H1 (cell line): Measurements from ENCODE around the gene EMC1. TPM values are rescaled to one million over a fixed set of nuclear protein-coding genes. Genes with fewer than 3 reads are reported as not detected.

Experiments
- CTCF ChIA-PET: fragments of 300-600 bp; sonication (Branson Sonifier 250); formaldehyde crosslinking; loops from one replicate; lab custom pipeline; 2021; ENCODE audit not compliant: partially characterized antibody; lab: Charles Lee
- POLR2A ChIA-PET: fragments of 300-600 bp; sonication (Branson Sonifier 250); formaldehyde crosslinking; loops from one replicate; lab custom pipeline; 2021; ENCODE audit warnings: inconsistent platforms; ENCODE audit not compliant: partially characterized antibody; lab: Charles Lee
- DNase-seq, 2 experiments: peaks; one replicate each; pipeline versions ENCODE4 v3.0.0 to v3.0.0-alpha.2; 2010 to 2022; ENCODE audit warnings: low spot score in 2 of 2, low read depth in 1 of 2, mixed read lengths in 1 of 2
- FAIRE-seq: peaks from 2 replicates; lab custom pipeline; 2011; peaks lifted over from hg19 to GRCh38; lab: Jason Lieb, UNC
- H2AFZ ChIP-seq: 2 replicates; pipeline ENCODE4 v1.8.1; 2012; ENCODE audit warnings: low read length, inconsistent platforms
- H2AK5ac ChIP-seq: 2 replicates; pipeline ENCODE4 v1.6.1; 2013; ENCODE audit warnings: low read depth, low read length
- H2BK120ac ChIP-seq: replicated peaks from 2 replicates; pipeline ENCODE3; 2013; ENCODE audit warnings: low read depth, low read length, inconsistent platforms
- H2BK12ac ChIP-seq: 2 replicates; pipeline ENCODE4 v1.6.1; 2013; ENCODE audit warnings: low read depth, low read length
- H2BK15ac ChIP-seq: 2 replicates; pipeline ENCODE4 v1.6.1; 2013; ENCODE audit warnings: low read length
- H2BK20ac ChIP-seq: 2 replicates; pipeline ENCODE4 v1.6.1; 2013; ENCODE audit warnings: low read length
- H2BK5ac ChIP-seq: 2 replicates; pipeline ENCODE4 v1.6.1; 2013; ENCODE audit warnings: low read depth, low read length
- H3K14ac ChIP-seq: 2 replicates; pipeline ENCODE4 v1.6.1; 2013; ENCODE audit warnings: inconsistent platforms; ENCODE audit not compliant: insufficient read length
- H3K18ac ChIP-seq: 2 replicates; pipeline ENCODE4 v1.6.1; 2013; ENCODE audit warnings: low read length; ENCODE audit errors: extremely low read depth
- H3K23ac ChIP-seq: 2 replicates; pipeline ENCODE4 v1.6.1; 2013; ENCODE audit warnings: inconsistent platforms; ENCODE audit not compliant: insufficient read length
- H3K23me2 ChIP-seq: 2 replicates; pipeline ENCODE4 v1.6.1; 2013; ENCODE audit warnings: low read depth, low read length
- H3K27ac ChIP-seq: 2 replicates; pipeline ENCODE4 v1.6.1; 2011; ENCODE audit warnings: low read depth, low read length, inconsistent platforms
- H3K27me3 ChIP-seq, 4 experiments: replicated peaks in 1 of 4; 1 replicate in 1 of 4; 2 replicates in 3 of 4; pipeline versions ENCODE4 v1.6.1 to v1.8.1; 2011 to 2013; ENCODE audit warnings: low read length in 3 of 4, mild to moderate bottlenecking in 3 of 4, inconsistent platforms in 2 of 4, mixed read lengths in 2 of 4, moderate library complexity in 1 of 4; ENCODE audit not compliant: control insufficient read depth in 3 of 4, insufficient read depth in 3 of 4; ENCODE audit errors: extremely low read depth in 1 of 4
- H3K36me3 ChIP-seq, 4 experiments: 2 replicates each; pipeline versions ENCODE4 v1.6.1 to v1.8.1; 2011 to 2013; ENCODE audit warnings: mild to moderate bottlenecking in 4 of 4, low read length in 3 of 4, moderate library complexity in 2 of 4, control low read depth in 1 of 4, inconsistent platforms in 1 of 4; ENCODE audit not compliant: insufficient read depth in 4 of 4, control insufficient read depth in 2 of 4
- H3K4ac ChIP-seq: replicated peaks from 2 replicates; pipeline ENCODE3; 2013; ENCODE audit warnings: low read length, low read depth, mixed read lengths, inconsistent platforms; ENCODE audit not compliant: insufficient read length
- H3K4me1 ChIP-seq, 4 experiments: replicated peaks in 1 of 4; 1 replicate in 1 of 4; 2 replicates in 3 of 4; pipeline versions ENCODE4 v1.6.1 to v1.8.1; 2011 to 2013; ENCODE audit warnings: low read length in 3 of 4, inconsistent platforms in 2 of 4, mixed read lengths in 1 of 4; ENCODE audit not compliant: insufficient read depth in 4 of 4, control insufficient read depth in 3 of 4
- H3K4me2 ChIP-seq, 2 experiments: 2 replicates each; pipeline versions ENCODE4 v1.6.1 to v1.8.1; 2011 to 2013; ENCODE audit warnings: low read depth in 2 of 2, low read length in 2 of 2, control low read depth in 1 of 2, inconsistent platforms in 1 of 2, mild to moderate bottlenecking in 1 of 2; ENCODE audit not compliant: insufficient read depth in 1 of 2
- H3K4me3 ChIP-seq, 4 experiments: fragments of 200-600, 300-600 bp in 1 of 4; sonication (generic), shearing (Covaris generic), sonication (Bioruptor Twin) in 1 of 4; 2 replicates each; pipeline versions ENCODE4 v1.5.1 to v1.8.1; 2011 to 2016; ENCODE audit warnings: low read length in 4 of 4, low read depth in 3 of 4, control low read depth in 2 of 4, inconsistent platforms in 2 of 4, mild to moderate bottlenecking in 2 of 4, mixed read lengths in 1 of 4, moderate library complexity in 1 of 4; ENCODE audit not compliant: insufficient read depth in 2 of 4; ENCODE audit errors: extremely low read depth in 1 of 4
- H3K56ac ChIP-seq: replicated peaks from 2 replicates; pipeline ENCODE3; 2013; ENCODE audit warnings: low read depth, mild to moderate bottlenecking, mixed read lengths, low read length, inconsistent platforms; ENCODE audit not compliant: insufficient read length
- H3K79me1 ChIP-seq: 2 replicates; pipeline ENCODE4 v1.6.1; 2013; ENCODE audit warnings: low read depth, low read length, control low read depth
- H3K79me2 ChIP-seq, 2 experiments: 2 replicates each; pipeline versions ENCODE4 v1.6.1 to v1.8.1; 2012 to 2013; ENCODE audit warnings: low read length in 2 of 2, mild to moderate bottlenecking in 2 of 2, inconsistent platforms in 1 of 2; ENCODE audit not compliant: insufficient read depth in 2 of 2, control insufficient read depth in 1 of 2
- H3K9ac ChIP-seq, 4 experiments: replicated peaks in 1 of 4; 1 replicate in 1 of 4; 2 replicates in 3 of 4; pipeline versions ENCODE4 v1.6.1 to v1.8.1; 2011 to 2013; ENCODE audit warnings: low read depth in 3 of 4, low read length in 3 of 4, control low read depth in 2 of 4, mild to moderate bottlenecking in 2 of 4, moderate library complexity in 2 of 4, inconsistent platforms in 1 of 4; ENCODE audit errors: extremely low read depth in 1 of 4
- H3K9me3 ChIP-seq, 2 experiments: 2 replicates each; pipeline versions ENCODE4 v1.6.1 to v1.8.1; 2012 to 2013; ENCODE audit warnings: mild to moderate bottlenecking in 2 of 2, moderate library complexity in 2 of 2, control low read depth in 1 of 2, inconsistent platforms in 1 of 2, low read depth in 1 of 2, low read length in 1 of 2, mixed read lengths in 1 of 2; ENCODE audit not compliant: insufficient read depth in 2 of 2
- H4K20me1 ChIP-seq, 2 experiments: replicated peaks in 1 of 2; 2 replicates each; pipeline versions ENCODE3 to v1.8.1; 2011 to 2013; ENCODE audit warnings: inconsistent platforms in 2 of 2, low read length in 2 of 2, mild to moderate bottlenecking in 1 of 2; ENCODE audit not compliant: insufficient read depth in 2 of 2, control insufficient read depth in 1 of 2
- H4K5ac ChIP-seq: 2 replicates; pipeline ENCODE4 v1.6.1; 2013; ENCODE audit warnings: low read length, low read depth, mixed read lengths, inconsistent platforms; ENCODE audit not compliant: insufficient read length
- H4K8ac ChIP-seq: 2 replicates; pipeline ENCODE4 v1.8.0; 2013; ENCODE audit warnings: mild to moderate bottlenecking, moderate library complexity, low read length, inconsistent platforms; ENCODE audit not compliant: insufficient read depth; ENCODE audit errors: extremely low read depth
- H4K91ac ChIP-seq: replicated peaks from 2 replicates; pipeline ENCODE3; 2013; ENCODE audit warnings: low read length, mixed read lengths, inconsistent platforms; ENCODE audit not compliant: insufficient read length
- CTCF ChIP-seq, 3 experiments: IDR thresholded peaks; 1 replicate in 2 of 3; 2 replicates in 1 of 3; pipeline versions ENCODE4 v1.5.1 to v1.6.1; 2011; ENCODE audit warnings: low read length in 3 of 3, mild to moderate bottlenecking in 3 of 3, inconsistent platforms in 2 of 3, low read depth in 1 of 3, moderate library complexity in 1 of 3; ENCODE audit not compliant: insufficient read depth in 1 of 3; ENCODE audit errors: control extremely low read depth in 1 of 3
- GABPA ChIP-seq: IDR thresholded peaks from 2 replicates; pipeline ENCODE4 v1.6.1; 2011; ENCODE audit warnings: mild to moderate bottlenecking, low read length, moderate library complexity, borderline replicate concordance; ENCODE audit not compliant: insufficient read depth
- GTF2F1 ChIP-seq: IDR thresholded peaks from 2 replicates; pipeline ENCODE4 v1.6.1; 2012; ENCODE audit warnings: low read depth, low read length, improper control_type of control experiment, borderline replicate concordance
- HDAC6 ChIP-seq: IDR thresholded peaks from one replicate; pipeline ENCODE4 v1.7.1; 2012; ENCODE audit warnings: low read depth, mild to moderate bottlenecking, inconsistent platforms, low read length, moderate library complexity
- KDM4A ChIP-seq: IDR thresholded peaks from one replicate; pipeline ENCODE4 v1.7.1; 2012; ENCODE audit warnings: low read depth, mild to moderate bottlenecking, moderate library complexity, low read length, inconsistent platforms; ENCODE audit not compliant: severe bottlenecking
- PHF8 ChIP-seq: fragments of 200-600 bp; sonication (generic); conservative IDR thresholded peaks from 2 replicates; pipeline ENCODE4 v1.7.1; 2012; ENCODE audit warnings: low read depth, mild to moderate bottlenecking, inconsistent platforms, low read length, moderate library complexity
- POU5F1 ChIP-seq: IDR thresholded peaks from 2 replicates; pipeline ENCODE4 v1.6.1; 2011; ENCODE audit warnings: low read depth, mild to moderate bottlenecking, low read length, moderate library complexity
- RAD21 ChIP-seq, 2 experiments: IDR thresholded peaks in 1 of 2; conservative IDR thresholded peaks in 1 of 2; 2 replicates each; pipeline ENCODE4 v1.6.1; 2011; ENCODE audit warnings: low read depth in 2 of 2, low read length in 2 of 2, improper control_type of control experiment in 1 of 2, inconsistent platforms in 1 of 2, mild to moderate bottlenecking in 1 of 2, moderate library complexity in 1 of 2
- RBBP5 ChIP-seq: IDR thresholded peaks from 2 replicates; pipeline ENCODE4 v1.7.1; 2012; ENCODE audit warnings: low read depth, mild to moderate bottlenecking, inconsistent platforms, low read length, moderate library complexity, borderline replicate concordance
- polyA plus RNA-seq, 7 experiments: library from polyadenylated mRNA; depleted of rRNA in 3 of 7; stranded (reverse) in 5 of 7; unstranded in 2 of 7; fragments of >200 nt in 5 of 7; fragments of 200-250 nt in 2 of 7; gene quantifications; 1 replicate in 5 of 7; 2 replicates in 1 of 7; 4 replicates in 1 of 7; pipeline versions ENCODE4 v1.2.1 to v1.2.3, GENCODE V29; 2011 to 2013; ENCODE audit warnings: missing spikeins in 2 of 7, mixed read lengths in 2 of 7
- total RNA-seq: library from RNA; stranded (reverse); fragmentation: NEBNext Ultra II Directional; extraction: Animal tissue kit (Norgen Biotek cat#: 25700); gene quantifications from 2 replicates; pipeline ENCODE4 v1.2.1, GENCODE V29; 2021

EMC1 gene
- total and polyA plus RNA-seq, 2 of the 8 experiments (the other 6 are each of a cell fraction or from before 2014, with no cell fraction given), result 51.0 to 53.5 TPM

- Histone ChIP-seq H3K79me1 (no peaks in the 10 kb centered on the region), H2AK5ac (no peak overlapping the region), H3K4ac (no peak overlapping the region), H3K9me3 (no peaks in the 10 kb centered on the region), H3K4me1 (no peaks in the 10 kb centered on the region), H3K79me2 (no peaks in the 10 kb centered on the region), H4K8ac (no peak overlapping the region), H2BK5ac (no peak overlapping the region), H2BK120ac (no peak overlapping the region), H3K56ac (no peak overlapping the region), H3K4me2 (no peak overlapping the region), H3K27ac (no peak overlapping the region), H4K20me1 (peaks cover 2 to 4% of the 10 kb centered on the region in 2 experiments), H3K23ac (no peak overlapping the region), H3K36me3 (peaks cover 41 to 73% (median 62%) of the 10 kb centered on the region in 4 experiments), H2AFZ (no peak overlapping the region), H4K91ac (no peak overlapping the region), H3K27me3 (no peaks in the 10 kb centered on the region), H3K14ac (no peak overlapping the region), H3K23me2 (no peaks in the 10 kb centered on the region), H2BK20ac (no peak overlapping the region), H3K18ac (no peak overlapping the region), H2BK12ac (no peak overlapping the region), H3K9ac (no peak overlapping the region), H4K5ac (no peak overlapping the region), H2BK15ac (no peak overlapping the region), H3K4me3 (no peak overlapping the region)
- ChIA-PET CTCF (interaction anchor here (0.6 to 1.9 kb wide), 4 partner anchors 9 to 328 kb away, joined by 3 to 11 read pairs (median 4); no protein-coding TSS in a partner anchor), POLR2A (interaction anchor here (0.9 to 1.2 kb wide), 3 partner anchors 10 to 78 kb away, joined by 3 read pairs; no protein-coding TSS in a partner anchor)
- no peak for DNase-seq
- TF ChIP-seq CTCF (IDR thresholded peaks at IDR 0.05; ENCODE audit: control extremely low read depth in 1 of 3, insufficient read depth in 1 of 3, low read depth in 1 of 3, low read length in 3 of 3) (no peak), GTF2F1 (no peak), KDM4A (no peak), HDAC6 (no peak), PHF8 (no peak), GABPA (no peak), RBBP5 (no peak), RAD21 (IDR thresholded peaks at IDR 0.05 in 1 of 2, conservative IDR thresholded peaks at IDR 0.05 in 1 of 2; ENCODE audit: low read depth in 2 of 2, low read length in 2 of 2) (no peak), POU5F1 (no peak)
- FAIRE-seq, result no peak
These were observed 18.8 kb downstream of the EMC1 start for GRCh38 chr1:19232524-19232846.
